ENCODE measurements around the gene KCNH3. TPM values are rescaled to one million over a fixed set of nuclear protein-coding genes. Genes with fewer than 3 reads are reported as not detected.

Gene KCNH3
- total and polyA plus RNA-seq, 2 experiments from 2014 or later = 0.21 to 0.52 TPM

DNA sequence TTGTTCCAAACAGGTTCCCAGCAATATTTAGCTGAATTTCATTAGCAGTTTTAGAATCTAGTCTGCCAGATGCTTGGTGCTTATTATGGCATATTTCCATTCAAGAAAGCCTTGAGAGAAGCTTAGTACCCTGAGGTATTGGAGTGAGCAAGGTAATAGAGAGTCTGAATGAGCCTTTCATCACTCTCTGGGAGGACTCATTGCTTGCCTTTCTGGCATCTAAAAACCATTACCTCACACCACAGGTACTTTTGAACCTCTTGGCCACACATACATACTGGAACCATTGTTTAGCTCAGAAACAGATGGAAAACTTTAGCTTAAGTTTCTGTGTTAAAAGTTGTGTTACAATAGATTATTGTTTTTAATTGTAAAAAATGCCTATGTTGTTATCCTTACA lies 27.4 kb upstream of the KCNH3 start:
- Mint-ChIP-seq H3K4me3 (no peak overlapping the region), H3K27me3 (ENCODE audit: insufficient read depth, low read depth, poor library complexity) (peaks cover 2% of the 10 kb centered on the region)

More for the DNA sequence above, 27.4 kb upstream of the KCNH3 start:
- Mint-ChIP-seq H3K4me1 (no peaks in the 10 kb centered on the region), H3K9me3 (no peaks in the 10 kb centered on the region), H3K27ac (no peak overlapping the region), H3K36me3 (ENCODE audit: low read depth) (no peaks in the 10 kb centered on the region)
- Histone ChIP-seq H3K27me3 (ENCODE audit: insufficient read depth) (no peaks in the 10 kb centered on the region), H3K36me3 (ENCODE audit: insufficient read depth) (no peaks in the 10 kb centered on the region), H3K27ac (ENCODE audit: low read depth) (no peak overlapping the region), H3F3A (replicated peaks; ENCODE audit: low read depth) (no peaks in the 10 kb centered on the region), H3K9me2 (ENCODE audit: insufficient read depth) (no peaks in the 10 kb centered on the region), H4K20me1 (replicated peaks; ENCODE audit: insufficient read depth) (no peaks in the 10 kb centered on the region; the same call in 1 of the 2 replicates), H2AFZ (no peak overlapping the region), H3K4me1 (ENCODE audit: insufficient read depth) (no peaks in the 10 kb centered on the region), H3K4me2 (no peak overlapping the region), H3K4me3 (no peak overlapping the region), H3K79me2 (replicated peaks; ENCODE audit: insufficient read depth) (no peaks in the 10 kb centered on the region)
- ATAC-seq (no peak), DNase-seq (ENCODE audit: low spot score) (no peak)
- TF ChIP-seq JUNB (IDR thresholded peaks at IDR 0.05; ENCODE audit: unreplicated experiment) (no peak), POLR2AphosphoS5 (IDR thresholded peaks at IDR 0.05; ENCODE audit: low read depth) (no peak), STAT1 (IDR thresholded peaks at IDR 0.05; ENCODE audit: unreplicated experiment) (no peak), NANOG (IDR thresholded peaks at IDR 0.05; ENCODE audit: borderline replicate concordance) (no peak), CREB1 (CRISPR knock-in tag; IDR thresholded peaks at IDR 0.05; ENCODE audit: low read depth) (no peak), ZNF114 (CRISPR knock-in tag; IDR thresholded peaks at IDR 0.05) (no peak), ZNF331 (CRISPR knock-in tag; IDR thresholded peaks at IDR 0.05; ENCODE audit: low read depth) (no peak)
- TF ChIP-seq, protein P1, sequence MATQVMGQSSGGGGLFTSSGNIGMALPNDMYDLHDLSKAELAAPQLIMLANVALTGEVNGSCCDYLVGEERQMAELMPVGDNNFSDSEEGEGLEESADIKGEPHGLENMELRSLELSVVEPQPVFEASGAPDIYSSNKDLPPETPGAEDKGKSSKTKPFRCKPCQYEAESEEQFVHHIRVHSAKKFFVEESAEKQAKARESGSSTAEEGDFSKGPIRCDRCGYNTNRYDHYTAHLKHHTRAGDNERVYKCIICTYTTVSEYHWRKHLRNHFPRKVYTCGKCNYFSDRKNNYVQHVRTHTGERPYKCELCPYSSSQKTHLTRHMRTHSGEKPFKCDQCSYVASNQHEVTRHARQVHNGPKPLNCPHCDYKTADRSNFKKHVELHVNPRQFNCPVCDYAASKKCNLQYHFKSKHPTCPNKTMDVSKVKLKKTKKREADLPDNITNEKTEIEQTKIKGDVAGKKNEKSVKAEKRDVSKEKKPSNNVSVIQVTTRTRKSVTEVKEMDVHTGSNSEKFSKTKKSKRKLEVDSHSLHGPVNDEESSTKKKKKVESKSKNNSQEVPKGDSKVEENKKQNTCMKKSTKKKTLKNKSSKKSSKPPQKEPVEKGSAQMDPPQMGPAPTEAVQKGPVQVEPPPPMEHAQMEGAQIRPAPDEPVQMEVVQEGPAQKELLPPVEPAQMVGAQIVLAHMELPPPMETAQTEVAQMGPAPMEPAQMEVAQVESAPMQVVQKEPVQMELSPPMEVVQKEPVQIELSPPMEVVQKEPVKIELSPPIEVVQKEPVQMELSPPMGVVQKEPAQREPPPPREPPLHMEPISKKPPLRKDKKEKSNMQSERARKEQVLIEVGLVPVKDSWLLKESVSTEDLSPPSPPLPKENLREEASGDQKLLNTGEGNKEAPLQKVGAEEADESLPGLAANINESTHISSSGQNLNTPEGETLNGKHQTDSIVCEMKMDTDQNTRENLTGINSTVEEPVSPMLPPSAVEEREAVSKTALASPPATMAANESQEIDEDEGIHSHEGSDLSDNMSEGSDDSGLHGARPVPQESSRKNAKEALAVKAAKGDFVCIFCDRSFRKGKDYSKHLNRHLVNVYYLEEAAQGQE (IDR thresholded peaks at IDR 0.05; ENCODE audit: unreplicated experiment) = no peak
- TF ChIP-seq, protein P2, sequence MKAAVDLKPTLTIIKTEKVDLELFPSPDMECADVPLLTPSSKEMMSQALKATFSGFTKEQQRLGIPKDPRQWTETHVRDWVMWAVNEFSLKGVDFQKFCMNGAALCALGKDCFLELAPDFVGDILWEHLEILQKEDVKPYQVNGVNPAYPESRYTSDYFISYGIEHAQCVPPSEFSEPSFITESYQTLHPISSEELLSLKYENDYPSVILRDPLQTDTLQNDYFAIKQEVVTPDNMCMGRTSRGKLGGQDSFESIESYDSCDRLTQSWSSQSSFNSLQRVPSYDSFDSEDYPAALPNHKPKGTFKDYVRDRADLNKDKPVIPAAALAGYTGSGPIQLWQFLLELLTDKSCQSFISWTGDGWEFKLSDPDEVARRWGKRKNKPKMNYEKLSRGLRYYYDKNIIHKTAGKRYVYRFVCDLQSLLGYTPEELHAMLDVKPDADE (IDR thresholded peaks at IDR 0.05) = no peak
- TF ChIP-seq, protein P3, sequence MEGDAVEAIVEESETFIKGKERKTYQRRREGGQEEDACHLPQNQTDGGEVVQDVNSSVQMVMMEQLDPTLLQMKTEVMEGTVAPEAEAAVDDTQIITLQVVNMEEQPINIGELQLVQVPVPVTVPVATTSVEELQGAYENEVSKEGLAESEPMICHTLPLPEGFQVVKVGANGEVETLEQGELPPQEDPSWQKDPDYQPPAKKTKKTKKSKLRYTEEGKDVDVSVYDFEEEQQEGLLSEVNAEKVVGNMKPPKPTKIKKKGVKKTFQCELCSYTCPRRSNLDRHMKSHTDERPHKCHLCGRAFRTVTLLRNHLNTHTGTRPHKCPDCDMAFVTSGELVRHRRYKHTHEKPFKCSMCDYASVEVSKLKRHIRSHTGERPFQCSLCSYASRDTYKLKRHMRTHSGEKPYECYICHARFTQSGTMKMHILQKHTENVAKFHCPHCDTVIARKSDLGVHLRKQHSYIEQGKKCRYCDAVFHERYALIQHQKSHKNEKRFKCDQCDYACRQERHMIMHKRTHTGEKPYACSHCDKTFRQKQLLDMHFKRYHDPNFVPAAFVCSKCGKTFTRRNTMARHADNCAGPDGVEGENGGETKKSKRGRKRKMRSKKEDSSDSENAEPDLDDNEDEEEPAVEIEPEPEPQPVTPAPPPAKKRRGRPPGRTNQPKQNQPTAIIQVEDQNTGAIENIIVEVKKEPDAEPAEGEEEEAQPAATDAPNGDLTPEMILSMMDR (conservative IDR thresholded peaks at IDR 0.05; ENCODE audit: low read depth in 2 of 2) = no peak

All from GM23338 (cell line).